IMR-90 (cell line): ENCODE results near the gene LTBP4. TPM values are rescaled to one million over a fixed set of nuclear protein-coding genes. Genes with fewer than 3 reads are reported as not detected.

Experiments
- ATAC-seq: fragments of 200-7000 bp; cut with Tn5 transposase; 2 replicates; pipeline ENCODE4 v1.9.1; 2020; ENCODE audit warnings: low read depth, mild to moderate bottlenecking, moderate library complexity
- BruUV-seq: library from RNA; stranded (reverse); fragments of 400-500 nt; replicated peaks from 2 replicates; lab custom pipeline; 2021; lab: Mats Ljungman, UMichigan
- CTCF ChIA-PET: fragments of 300-600 bp; formaldehyde crosslinking; extraction: SDS; loops from one replicate; lab custom pipeline; 2021; ENCODE audit warnings: antibody characterized with exemption; lab: Yijun Ruan, JAX
- POLR2A ChIA-PET: fragments of 300-600 bp; sonication (Branson Sonifier 250); formaldehyde crosslinking; loops from one replicate; lab custom pipeline; 2022; ENCODE audit warnings: antibody characterized with exemption; ENCODE audit not compliant: unreplicated experiment; lab: Charles Lee
- DNase-seq: peaks from one replicate; pipeline ENCODE4 v3.0.0; 2013
- H2AFZ ChIP-seq: replicated peaks from 2 replicates; pipeline ENCODE3; 2013; ENCODE audit warnings: low read length, mild to moderate bottlenecking; ENCODE audit not compliant: poor library complexity
- H2AK5ac ChIP-seq: 2 replicates; pipeline ENCODE4 v1.6.1; 2013; ENCODE audit warnings: low read depth, low read length, inconsistent platforms
- H2AK9ac ChIP-seq: replicated peaks from 2 replicates; pipeline ENCODE3; 2013; ENCODE audit warnings: mild to moderate bottlenecking, low read depth, low read length, moderate library complexity; ENCODE audit not compliant: poor library complexity
- H2BK120ac ChIP-seq: 2 replicates; pipeline ENCODE4 v1.6.1; 2013; ENCODE audit warnings: low read depth, low read length, inconsistent platforms
- H2BK15ac ChIP-seq: 3 replicates; pipeline ENCODE4 v1.6.1; 2013; ENCODE audit warnings: low read depth, low read length, inconsistent platforms
- H2BK20ac ChIP-seq: 2 replicates; pipeline ENCODE4 v1.6.1; 2013; ENCODE audit warnings: low read depth, mild to moderate bottlenecking, inconsistent platforms, low read length, moderate library complexity
- H2BK5ac ChIP-seq: 2 replicates; pipeline ENCODE4 v1.6.1; 2013; ENCODE audit warnings: mild to moderate bottlenecking, low read depth, low read length, inconsistent platforms; ENCODE audit not compliant: poor library complexity, severe bottlenecking
- H3K14ac ChIP-seq: replicated peaks from 2 replicates; pipeline ENCODE4 v1.6.1; 2013; ENCODE audit warnings: low read depth, low read length, inconsistent platforms
- H3K18ac ChIP-seq: 2 replicates; pipeline ENCODE4 v1.6.1; 2013; ENCODE audit warnings: low read depth, low read length, control low read depth
- H3K23ac ChIP-seq: 2 replicates; pipeline ENCODE4 v1.6.1; 2013; ENCODE audit warnings: low read depth, low read length, inconsistent platforms
- H3K27ac ChIP-seq: 2 replicates; pipeline ENCODE4 v1.5.1; 2013; ENCODE audit warnings: mild to moderate bottlenecking, control low read depth, low read length; ENCODE audit not compliant: insufficient read depth
- H3K27me3 ChIP-seq: 2 replicates; pipeline ENCODE4 v1.6.1; 2013; ENCODE audit warnings: low read length; ENCODE audit not compliant: control insufficient read depth, insufficient read depth
- H3K36me3 ChIP-seq: 2 replicates; pipeline ENCODE4 v1.6.1; 2013; ENCODE audit warnings: low read length, mixed read lengths; ENCODE audit not compliant: control insufficient read depth, insufficient read depth
- H3K4ac ChIP-seq: 2 replicates; pipeline ENCODE4 v1.6.1; 2013; ENCODE audit warnings: low read depth, low read length, inconsistent platforms
- H3K4me1 ChIP-seq: 2 replicates; pipeline ENCODE4 v1.6.1; 2013; ENCODE audit warnings: low read length, mixed read lengths; ENCODE audit not compliant: control insufficient read depth, insufficient read depth
- H3K4me2 ChIP-seq: 2 replicates; pipeline ENCODE4 v1.6.1; 2013; ENCODE audit warnings: low read depth, mild to moderate bottlenecking, control low read depth, low read length, moderate library complexity
- H3K4me3 ChIP-seq: 2 replicates; pipeline ENCODE4 v1.5.1; 2013; ENCODE audit warnings: low read depth, mild to moderate bottlenecking, control low read depth, low read length, moderate library complexity; ENCODE audit not compliant: insufficient read depth
- H3K56ac ChIP-seq: 2 replicates; pipeline ENCODE4 v1.6.1; 2013; ENCODE audit warnings: low read length, inconsistent platforms; ENCODE audit not compliant: insufficient read depth; ENCODE audit errors: extremely low read depth
- H3K79me1 ChIP-seq, 2 experiments: 2 replicates each; pipeline ENCODE4 v1.6.1; 2013; ENCODE audit warnings: low read length in 2 of 2, inconsistent platforms in 1 of 2, low read depth in 1 of 2
- H3K9ac ChIP-seq: 2 replicates; pipeline ENCODE4 v1.6.1; 2013; ENCODE audit warnings: low read depth, low read length, control low read depth
- H3K9me1 ChIP-seq: 2 replicates; pipeline ENCODE4 v1.6.1; 2013; ENCODE audit warnings: low read length, inconsistent platforms; ENCODE audit not compliant: insufficient read depth
- H3K9me3 ChIP-seq: 2 replicates; pipeline ENCODE4 v1.6.1; 2013; ENCODE audit warnings: low read length; ENCODE audit not compliant: control insufficient read depth, insufficient read depth
- H4K20me1 ChIP-seq: 2 replicates; pipeline ENCODE4 v1.6.1; 2013; ENCODE audit warnings: low read length, inconsistent platforms; ENCODE audit not compliant: insufficient read depth
- H4K5ac ChIP-seq: 2 replicates; pipeline ENCODE4 v1.6.1; 2013; ENCODE audit warnings: mild to moderate bottlenecking, low read depth, low read length, control low read depth
- H4K8ac ChIP-seq, 2 experiments: 2 replicates each; pipeline ENCODE4 v1.6.1; 2013; ENCODE audit warnings: low read depth in 2 of 2, low read length in 2 of 2, control low read depth in 1 of 2, inconsistent platforms in 1 of 2
- H4K91ac ChIP-seq: 2 replicates; pipeline ENCODE4 v1.6.1; 2013; ENCODE audit warnings: low read depth, low read length, inconsistent platforms; ENCODE audit not compliant: insufficient read depth
- BHLHE40 ChIP-seq: fragments of 150-350 bp; IDR thresholded peaks from 2 replicates; pipeline ENCODE4 v1.6.1; 2016; ENCODE audit warnings: mild to moderate bottlenecking, low read depth, low read length
- CEBPB ChIP-seq: IDR thresholded peaks from 2 replicates; pipeline ENCODE4 v1.6.1; 2012; ENCODE audit warnings: low read depth, low read length, improper control_type of control experiment
- CHD1 ChIP-seq: IDR thresholded peaks from 2 replicates; pipeline ENCODE4 v1.6.1; 2012; ENCODE audit warnings: low read depth, low read length, improper control_type of control experiment
- FOS ChIP-seq: fragments of 150-350 bp; IDR thresholded peaks from 2 replicates; pipeline ENCODE4 v1.6.1; 2016; ENCODE audit warnings: low read depth, low read length
- MAFK ChIP-seq: IDR thresholded peaks from 2 replicates; pipeline ENCODE4 v1.6.1; 2012; ENCODE audit warnings: low read depth, low read length, improper control_type of control experiment
- MAZ ChIP-seq: IDR thresholded peaks from 2 replicates; pipeline ENCODE4 v1.6.1; 2012; ENCODE audit warnings: low read depth, mild to moderate bottlenecking, low read length, improper control_type of control experiment, moderate library complexity, borderline replicate concordance
- MXI1 ChIP-seq: IDR thresholded peaks from 2 replicates; pipeline ENCODE4 v1.6.1; 2012; ENCODE audit warnings: low read depth, mild to moderate bottlenecking, low read length, moderate library complexity, borderline replicate concordance
- NFE2L2 ChIP-seq: fragments of 150-350 bp; IDR thresholded peaks from 2 replicates; pipeline ENCODE4 v1.6.1; 2016; ENCODE audit warnings: low read depth, mild to moderate bottlenecking, low read length
- POLR2A ChIP-seq: IDR thresholded peaks from 2 replicates; pipeline ENCODE4 v1.6.1; 2012; ENCODE audit warnings: mild to moderate bottlenecking, low read depth, low read length
- RAD21 ChIP-seq: IDR thresholded peaks from 2 replicates; pipeline ENCODE4 v1.6.1; 2012; ENCODE audit warnings: low read length, improper control_type of control experiment
- RCOR1 ChIP-seq: IDR thresholded peaks from 2 replicates; pipeline ENCODE4 v1.6.1; 2012; ENCODE audit warnings: mild to moderate bottlenecking, low read length, improper control_type of control experiment; ENCODE audit not compliant: insufficient replicate concordance
- RFX5 ChIP-seq: IDR thresholded peaks from 2 replicates; pipeline ENCODE4 v1.8.0; 2012; ENCODE audit warnings: low read depth, mild to moderate bottlenecking, low read length, moderate library complexity
- SMC3 ChIP-seq: fragments of 150-350 bp; IDR thresholded peaks from 2 replicates; pipeline ENCODE4 v1.6.1; 2016; ENCODE audit warnings: low read depth, mild to moderate bottlenecking, antibody characterized with exemption, low read length, moderate library complexity
- WGBS, 2 experiments: methylation state at CpG; one replicate each; pipeline versions ENCODE4 v1.1.5 to v1.1.7; 2013; ENCODE audit warnings: missing lambda C conversion rate in 2 of 2; ENCODE audit not compliant: insufficient read length in 1 of 2; ENCODE audit errors: extremely low coverage in 2 of 2; 5-methylcytosine and 5-hydroxymethylcytosine counted together
- dilution Hi-C: fragments of 300-500 bp; cut with HindIII; formaldehyde crosslinking; loops from one replicate; pipeline ENCODE4 v1.14.3; 2018; ENCODE audit warnings: low sequenced_read_pairs; ENCODE audit not compliant: unreplicated experiment
- in situ Hi-C: fragments of 300-500 bp; cut with MboI; formaldehyde crosslinking; loops from 3 replicates; pipeline ENCODE4 v1.14.3; 2019; ENCODE audit warnings: low sequenced_read_pairs, inconsistent platforms, mixed read lengths
- intact Hi-C: fragments of 100-400 bp; cut with micrococcal nuclease; formaldehyde crosslinking; loops from 2 replicates; pipeline ENCODE4 v1.10.0; 2022
- polyA plus RNA-seq, 3 experiments: library from polyadenylated mRNA; depleted of rRNA; stranded (reverse); fragments of >200 nt; gene quantifications; 2 replicates each; pipeline ENCODE4 v1.2.3, GENCODE V29; 2012; ENCODE audit warnings: low replicate concordance in 1 of 3
- total RNA-seq: library from RNA; depleted of rRNA; stranded (reverse); fragments of >200 nt; gene quantifications from 2 replicates; pipeline ENCODE4 v1.2.3, GENCODE V29; 2012
- TF ChIP-seq, protein P1 (sequence below): conservative IDR thresholded peaks from 2 replicates; pipeline ENCODE4 v1.5.1; 2012; ENCODE audit warnings: mild to moderate bottlenecking, low read depth, low read length, improper control_type of control experiment
- TF ChIP-seq, protein P2 (sequence below): fragments of 150-350 bp; IDR thresholded peaks from 2 replicates; pipeline ENCODE4 v1.6.1; 2017; ENCODE audit warnings: mild to moderate bottlenecking, antibody characterized with exemption, low read length, low read depth
- TF ChIP-seq, protein P3 (sequence below): fragments of 150-350 bp; IDR thresholded peaks from 2 replicates; pipeline ENCODE4 v1.6.1; 2016; ENCODE audit warnings: low read depth, mild to moderate bottlenecking, low read length, moderate library complexity, borderline replicate concordance

The LTBP4 gene
- total and polyA plus RNA-seq, 2 of the 4 experiments (the other 2 are of a cell fraction), result 14.7 to 70.3 TPM

- WGBS, 2 experiments, result 88% methylated on average over 2 of the region's 2 CpGs; no CpG with 5 or more reads in 1 of the 2 experiments
- CTCF ChIA-PET, result no interaction called here
- no peak for TF ChIP-seq RFX5
- TF ChIP-seq, protein P1, sequence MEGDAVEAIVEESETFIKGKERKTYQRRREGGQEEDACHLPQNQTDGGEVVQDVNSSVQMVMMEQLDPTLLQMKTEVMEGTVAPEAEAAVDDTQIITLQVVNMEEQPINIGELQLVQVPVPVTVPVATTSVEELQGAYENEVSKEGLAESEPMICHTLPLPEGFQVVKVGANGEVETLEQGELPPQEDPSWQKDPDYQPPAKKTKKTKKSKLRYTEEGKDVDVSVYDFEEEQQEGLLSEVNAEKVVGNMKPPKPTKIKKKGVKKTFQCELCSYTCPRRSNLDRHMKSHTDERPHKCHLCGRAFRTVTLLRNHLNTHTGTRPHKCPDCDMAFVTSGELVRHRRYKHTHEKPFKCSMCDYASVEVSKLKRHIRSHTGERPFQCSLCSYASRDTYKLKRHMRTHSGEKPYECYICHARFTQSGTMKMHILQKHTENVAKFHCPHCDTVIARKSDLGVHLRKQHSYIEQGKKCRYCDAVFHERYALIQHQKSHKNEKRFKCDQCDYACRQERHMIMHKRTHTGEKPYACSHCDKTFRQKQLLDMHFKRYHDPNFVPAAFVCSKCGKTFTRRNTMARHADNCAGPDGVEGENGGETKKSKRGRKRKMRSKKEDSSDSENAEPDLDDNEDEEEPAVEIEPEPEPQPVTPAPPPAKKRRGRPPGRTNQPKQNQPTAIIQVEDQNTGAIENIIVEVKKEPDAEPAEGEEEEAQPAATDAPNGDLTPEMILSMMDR, result no peak
- no peak for TF ChIP-seq MAFK
- no peak for TF ChIP-seq SMC3
- TF ChIP-seq RCOR1, result no peak
- no peak for TF ChIP-seq CEBPB
- no peak for TF ChIP-seq FOS
- no peak for TF ChIP-seq MXI1
- no peak for TF ChIP-seq NFE2L2
- TF ChIP-seq, protein P2, sequence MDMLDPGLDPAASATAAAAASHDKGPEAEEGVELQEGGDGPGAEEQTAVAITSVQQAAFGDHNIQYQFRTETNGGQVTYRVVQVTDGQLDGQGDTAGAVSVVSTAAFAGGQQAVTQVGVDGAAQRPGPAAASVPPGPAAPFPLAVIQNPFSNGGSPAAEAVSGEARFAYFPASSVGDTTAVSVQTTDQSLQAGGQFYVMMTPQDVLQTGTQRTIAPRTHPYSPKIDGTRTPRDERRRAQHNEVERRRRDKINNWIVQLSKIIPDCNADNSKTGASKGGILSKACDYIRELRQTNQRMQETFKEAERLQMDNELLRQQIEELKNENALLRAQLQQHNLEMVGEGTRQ, result no peak
- no peak for TF ChIP-seq MAZ
- TF ChIP-seq RAD21, result no peak
- no peak for TF ChIP-seq BHLHE40
- TF ChIP-seq POLR2A, result no peak
- TF ChIP-seq, protein P3, sequence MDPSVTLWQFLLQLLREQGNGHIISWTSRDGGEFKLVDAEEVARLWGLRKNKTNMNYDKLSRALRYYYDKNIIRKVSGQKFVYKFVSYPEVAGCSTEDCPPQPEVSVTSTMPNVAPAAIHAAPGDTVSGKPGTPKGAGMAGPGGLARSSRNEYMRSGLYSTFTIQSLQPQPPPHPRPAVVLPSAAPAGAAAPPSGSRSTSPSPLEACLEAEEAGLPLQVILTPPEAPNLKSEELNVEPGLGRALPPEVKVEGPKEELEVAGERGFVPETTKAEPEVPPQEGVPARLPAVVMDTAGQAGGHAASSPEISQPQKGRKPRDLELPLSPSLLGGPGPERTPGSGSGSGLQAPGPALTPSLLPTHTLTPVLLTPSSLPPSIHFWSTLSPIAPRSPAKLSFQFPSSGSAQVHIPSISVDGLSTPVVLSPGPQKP, result no peak
- TF ChIP-seq CHD1, result no peak
- no peaks in the 10 kb centered on the region for H3K27me3 ChIP-seq
- H3K4me3 ChIP-seq, result no peak overlapping the region
- BruUV-seq, result no TSS peak
- no peak overlapping the region for H3K14ac ChIP-seq
- H3K27ac ChIP-seq, result no peak overlapping the region
- no peak overlapping the region for H2BK120ac ChIP-seq
- H3K9me1 ChIP-seq, result peaks cover 9% of the 10 kb centered on the region
- H3K4me1 ChIP-seq, result no peaks in the 10 kb centered on the region
- H3K9me3 ChIP-seq, result peaks cover 2% of the 10 kb centered on the region; the same call in 1 of the 2 replicates
- H3K9ac ChIP-seq, result no peak overlapping the region
- H4K20me1 ChIP-seq, result 0 out of 2 replicates have a peak, but pooled peaks cover 6% of the 10 kb centered on the region
- H3K18ac ChIP-seq, result no peak overlapping the region
- no peak overlapping the region for H3K23ac ChIP-seq
- H2BK20ac ChIP-seq, result no peak overlapping the region
- H2AK5ac ChIP-seq, result no peak overlapping the region
- H4K91ac ChIP-seq, result no peak overlapping the region
- H2AK9ac ChIP-seq, result no peak overlapping the region
- peaks cover 86% of the 10 kb centered on the region for H3K36me3 ChIP-seq
- no peak overlapping the region for H3K56ac ChIP-seq
- peaks cover 7 to 21% of the 10 kb centered on the region in 2 experiments; a peak in 3 of 4 replicates for H3K79me1 ChIP-seq
- H2AFZ ChIP-seq, result no peak overlapping the region
- H4K8ac ChIP-seq, result no peak overlapping the region
- no peak overlapping the region for H3K4me2 ChIP-seq
- dilution Hi-C loops (no loop called here), intact Hi-C loops (no loop called here), in situ Hi-C loops (loop anchor here (25.0 kb wide), 1 partner anchor 590 kb away; the partner anchor contains the start of gene HNRNPUL1)
- no peak overlapping the region for H3K4ac ChIP-seq
- POLR2A ChIA-PET, result no interaction called here
- no peak overlapping the region for H4K5ac ChIP-seq
- ATAC-seq, result no peak
- no peak overlapping the region for H2BK15ac ChIP-seq
- no peak overlapping the region for H2BK5ac ChIP-seq
- no peak for DNase-seq
Observed at GRCh38 chr19:40672038-40672437, 70.9 kb downstream of the LTBP4 start.
